Measurements from ENCODE around the gene RALGAPB.

DNA sequence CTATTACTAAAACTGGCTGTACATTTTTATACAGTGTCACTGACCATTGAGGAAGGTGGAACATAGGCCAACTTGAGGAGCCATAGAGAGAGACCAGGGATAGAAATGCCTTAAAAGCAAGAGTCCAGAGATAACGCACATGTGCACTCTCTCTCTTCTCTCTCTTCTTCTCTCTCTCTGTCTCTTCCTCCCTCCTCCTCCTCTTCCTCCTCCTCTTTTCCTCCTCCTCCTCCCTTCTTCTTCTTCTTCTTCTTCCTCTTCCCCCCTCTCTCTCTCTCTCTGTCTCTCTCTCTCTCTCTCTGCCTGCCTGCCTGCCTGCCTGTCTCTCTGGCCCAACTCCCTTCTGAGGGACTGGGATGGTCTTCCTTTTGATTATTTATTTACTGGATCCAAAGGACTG, 92.0 kb downstream of the RALGAPB start:
- TF ChIP-seq, protein P1, sequence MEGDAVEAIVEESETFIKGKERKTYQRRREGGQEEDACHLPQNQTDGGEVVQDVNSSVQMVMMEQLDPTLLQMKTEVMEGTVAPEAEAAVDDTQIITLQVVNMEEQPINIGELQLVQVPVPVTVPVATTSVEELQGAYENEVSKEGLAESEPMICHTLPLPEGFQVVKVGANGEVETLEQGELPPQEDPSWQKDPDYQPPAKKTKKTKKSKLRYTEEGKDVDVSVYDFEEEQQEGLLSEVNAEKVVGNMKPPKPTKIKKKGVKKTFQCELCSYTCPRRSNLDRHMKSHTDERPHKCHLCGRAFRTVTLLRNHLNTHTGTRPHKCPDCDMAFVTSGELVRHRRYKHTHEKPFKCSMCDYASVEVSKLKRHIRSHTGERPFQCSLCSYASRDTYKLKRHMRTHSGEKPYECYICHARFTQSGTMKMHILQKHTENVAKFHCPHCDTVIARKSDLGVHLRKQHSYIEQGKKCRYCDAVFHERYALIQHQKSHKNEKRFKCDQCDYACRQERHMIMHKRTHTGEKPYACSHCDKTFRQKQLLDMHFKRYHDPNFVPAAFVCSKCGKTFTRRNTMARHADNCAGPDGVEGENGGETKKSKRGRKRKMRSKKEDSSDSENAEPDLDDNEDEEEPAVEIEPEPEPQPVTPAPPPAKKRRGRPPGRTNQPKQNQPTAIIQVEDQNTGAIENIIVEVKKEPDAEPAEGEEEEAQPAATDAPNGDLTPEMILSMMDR (IDR thresholded peaks at IDR 0.05) = no peak
- TF ChIP-seq ZFX (IDR thresholded peaks at IDR 0.05; ENCODE audit: borderline replicate concordance) = no peak

All from 22Rv1 (cell line).